Activated CD4-positive, alpha-beta T cell treated with anti-CD3 and anti-CD28 coated beads, Interleukin-2, amount 50 U/mL, for 24 hours (primary cell): ENCODE data around the gene GAD1.
A peak's percentile ranks its signal among the peaks of the same experiment; 100 is the strongest.

Experiments used
- DNase-seq, 2 donors: peaks; one replicate each; pipeline ENCODE4 v3.0.0-alpha.2; 2020; ENCODE audit warnings: low read depth in 1 of 2, low spot score in 1 of 2

The GAD1 gene

GRCh38 chr2:170840717-170841210 is 24.1 kb downstream of the GAD1 start:
- DNase-seq, result no peak

GRCh38 chr2:170842785-170843184 is 26.1 kb downstream of the GAD1 start:
- no peak for DNase-seq

GRCh38 chr2:170843656-170844055 is 27.0 kb downstream of the GAD1 start:
- no peak for DNase-seq

DNA sequence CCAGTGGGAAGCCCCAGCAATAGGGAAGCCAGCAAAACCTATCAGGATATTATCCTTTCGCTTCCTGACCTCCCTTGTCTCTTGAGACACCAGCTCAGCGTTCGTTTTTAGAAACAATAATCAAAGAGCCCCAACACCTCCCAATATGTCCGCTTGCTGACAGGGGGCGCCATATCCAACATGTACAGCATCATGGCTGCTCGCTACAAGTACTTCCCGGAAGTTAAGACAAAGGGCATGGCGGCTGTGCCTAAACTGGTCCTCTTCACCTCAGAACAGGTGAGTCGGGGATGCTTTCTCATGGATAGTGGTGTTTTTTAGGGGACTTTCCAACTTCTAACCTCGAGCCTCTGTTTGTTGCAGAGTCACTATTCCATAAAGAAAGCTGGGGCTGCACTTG is 28.7 kb downstream of the GAD1 start:
- DNase-seq, result no peak

- DNase-seq, result no peak
Measured at GRCh38 chr2:170846314-170846713, 29.6 kb downstream of the GAD1 start.

GRCh38 chr2:170847716-170848115 is 31.0 kb downstream of the GAD1 start:
- no peak for DNase-seq

GRCh38 chr2:170848587-170848986 is 31.9 kb downstream of the GAD1 start:
- DNase-seq, result no peak

DNA sequence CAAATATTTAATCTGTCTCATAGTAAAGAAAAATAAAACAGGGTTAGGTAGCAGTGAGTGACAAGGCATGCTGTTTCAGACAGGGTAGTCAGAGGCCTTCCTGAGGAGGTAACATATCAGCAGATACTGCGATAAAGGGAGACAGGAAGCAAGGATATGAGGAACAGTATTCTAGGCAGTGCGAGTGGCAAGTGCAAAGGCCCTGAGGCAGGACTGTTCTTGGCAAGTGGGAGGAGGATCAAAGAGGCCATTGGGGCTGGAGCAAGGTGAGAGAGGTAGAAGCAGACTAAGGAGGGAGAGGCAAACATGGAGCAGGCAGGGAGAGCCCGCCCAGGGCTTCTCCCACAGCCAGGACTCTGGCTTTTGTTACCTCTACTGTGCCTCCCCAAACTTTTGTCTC is 33.6 kb downstream of the GAD1 start:
- no peak for DNase-seq

DNA sequence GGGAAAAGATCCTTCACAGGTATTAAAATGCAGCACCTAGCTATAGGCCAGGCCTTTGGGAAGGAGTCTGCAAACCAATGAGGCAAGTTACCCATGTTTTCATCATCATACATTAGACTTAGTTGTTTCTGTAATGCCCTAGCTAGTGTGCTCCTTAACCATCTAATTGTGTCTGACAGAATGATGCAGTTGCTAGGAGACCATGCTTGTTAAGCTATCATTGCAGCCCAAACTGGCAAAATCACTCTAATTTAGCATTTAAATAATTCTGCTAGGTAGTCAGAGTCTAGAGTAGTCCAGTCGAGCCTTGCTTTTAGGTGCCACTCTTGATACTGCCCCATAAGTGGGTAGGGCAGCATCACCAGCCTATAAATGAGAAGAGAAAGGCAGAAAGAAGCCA is 34.9 kb downstream of the GAD1 start:
- DNase-seq, result no peak

GRCh38 chr2:170856066-170856465 is 39.4 kb downstream of the GAD1 start:
- no peak for DNase-seq

DNA sequence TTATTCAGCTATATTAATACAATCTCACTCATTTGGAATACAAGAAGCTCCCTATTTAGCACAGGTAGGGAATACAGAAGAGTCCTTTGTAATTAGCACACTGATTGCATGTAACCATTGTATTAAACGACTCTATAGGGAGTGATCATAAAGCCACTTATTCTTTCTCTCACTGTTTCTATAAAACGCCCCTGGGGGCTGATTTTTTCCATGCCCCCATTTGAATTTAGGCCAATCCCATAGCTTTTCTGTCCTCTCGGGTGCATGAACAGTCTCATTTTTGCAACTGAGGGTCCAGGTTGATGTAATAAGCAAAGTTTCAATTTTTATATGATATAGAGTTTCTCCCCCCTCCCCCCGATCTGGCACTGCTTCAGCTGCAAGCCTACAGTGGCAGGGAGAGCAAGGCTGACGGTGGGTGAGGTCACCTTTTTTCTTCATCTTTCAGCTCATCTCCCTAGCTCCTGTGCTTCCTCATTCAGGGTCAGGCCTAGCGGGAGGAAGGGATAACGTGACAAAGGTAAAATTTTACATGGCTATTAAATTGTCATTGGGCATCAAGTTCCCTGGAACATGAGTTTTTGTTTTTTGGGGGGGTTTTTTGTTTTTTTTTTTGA is 45.7 kb downstream of the GAD1 start:
- DNase-seq, result no peak

- DNase-seq, result no peak
Measured at GRCh38 chr2:170863087-170863486, 46.4 kb downstream of the GAD1 start.

- no peak for DNase-seq
Measured at GRCh38 chr2:170869036-170869435, 52.3 kb downstream of the GAD1 start.

DNA sequence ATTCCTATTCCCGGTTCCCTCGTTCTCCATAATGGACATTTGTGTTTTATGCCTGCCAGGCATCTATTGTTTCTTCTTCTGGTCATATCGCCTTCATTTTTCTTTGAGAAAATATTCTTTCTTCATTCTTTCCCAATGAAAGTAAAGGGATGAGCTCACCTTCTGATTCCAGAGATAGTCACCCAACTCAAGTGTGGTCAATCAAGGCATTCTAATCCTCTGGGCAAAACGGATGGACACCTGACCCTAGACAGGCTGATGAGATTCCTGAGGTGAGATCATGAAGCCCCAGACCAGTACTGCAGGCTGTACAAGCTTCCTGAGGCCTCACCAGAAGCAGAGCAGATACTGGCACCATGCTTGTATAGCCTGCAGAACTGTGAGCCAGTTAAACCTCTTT is 52.8 kb downstream of the GAD1 start:
- no peak for DNase-seq

DNA sequence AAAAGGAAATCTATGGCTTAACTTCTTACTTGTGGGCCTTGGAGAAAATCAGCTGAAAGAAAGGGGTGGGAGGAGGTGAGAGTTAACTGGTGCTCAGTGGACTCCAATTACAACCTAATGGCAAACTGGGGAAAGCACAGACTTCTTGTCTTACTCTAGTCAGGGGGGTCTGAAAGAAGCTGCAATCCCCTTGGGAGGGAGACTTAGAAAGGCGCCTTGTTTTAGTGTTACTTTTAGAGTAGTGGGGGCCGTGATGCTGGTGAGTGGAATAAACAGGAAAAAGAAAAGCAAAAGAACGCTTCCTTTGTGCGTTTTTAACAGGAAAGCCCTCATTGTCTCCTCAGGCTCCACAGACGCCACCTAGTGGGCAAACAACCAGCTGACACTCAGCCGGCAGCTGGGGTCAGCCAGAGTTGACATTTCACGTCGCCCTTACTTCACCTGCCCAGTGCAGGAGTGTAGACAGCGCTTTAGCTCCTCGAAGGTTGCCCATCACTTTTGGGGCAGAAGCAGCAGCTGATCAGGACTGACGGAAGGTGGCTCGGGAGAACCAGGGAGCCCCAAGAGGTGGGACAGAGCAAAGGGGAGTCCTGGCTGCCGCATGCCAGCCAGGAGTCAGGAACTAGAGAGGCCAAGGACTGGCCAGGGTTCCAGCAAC is 56.5 kb downstream of the GAD1 start:
- peak; percentile 44 to 67 for DNase-seq

DNA sequence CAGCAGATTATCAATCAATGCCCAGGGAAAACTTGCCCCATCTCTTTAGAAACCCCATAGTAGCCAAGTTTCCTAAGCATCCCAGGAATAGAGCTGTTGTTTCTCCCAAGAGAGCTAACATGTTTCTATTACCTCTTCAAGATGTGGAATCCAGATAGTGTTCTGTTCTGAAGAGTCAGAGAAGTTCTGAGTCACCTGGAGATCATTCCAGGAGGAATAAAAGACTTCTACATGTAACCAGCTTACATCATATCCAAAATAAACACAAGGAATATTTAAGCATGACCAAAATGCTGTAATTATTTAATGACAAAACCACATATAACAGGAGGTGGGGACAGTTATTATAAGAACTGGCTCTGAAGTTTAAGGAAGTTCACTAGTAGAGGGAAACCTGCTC is 61.4 kb downstream of the GAD1 start:
- DNase-seq, result no peak

DNA sequence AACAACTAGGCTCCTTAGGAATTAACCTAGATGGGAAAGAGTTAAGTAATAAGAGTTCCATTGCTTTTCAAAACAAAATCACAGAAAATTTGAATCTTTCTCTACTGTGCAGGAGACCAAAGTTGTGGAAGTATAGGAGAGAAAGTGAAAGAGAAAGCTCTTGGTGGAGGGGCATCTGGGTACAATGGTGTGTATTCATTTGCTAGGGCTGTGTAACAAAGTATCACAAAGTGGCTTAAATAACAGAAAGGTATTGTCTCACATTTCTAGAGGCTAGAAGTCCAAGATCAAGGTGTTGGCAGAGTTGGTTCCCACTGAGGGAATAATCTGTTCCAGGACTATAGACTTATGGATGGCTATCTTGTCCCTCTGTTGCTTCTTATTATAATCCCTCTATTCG is 61.8 kb downstream of the GAD1 start:
- no peak for DNase-seq

- DNase-seq, result no peak
Measured at GRCh38 chr2:170881840-170882239, 65.2 kb downstream of the GAD1 start.

- no peak for DNase-seq
Measured at GRCh38 chr2:170882758-170883157, 66.1 kb downstream of the GAD1 start.

DNA sequence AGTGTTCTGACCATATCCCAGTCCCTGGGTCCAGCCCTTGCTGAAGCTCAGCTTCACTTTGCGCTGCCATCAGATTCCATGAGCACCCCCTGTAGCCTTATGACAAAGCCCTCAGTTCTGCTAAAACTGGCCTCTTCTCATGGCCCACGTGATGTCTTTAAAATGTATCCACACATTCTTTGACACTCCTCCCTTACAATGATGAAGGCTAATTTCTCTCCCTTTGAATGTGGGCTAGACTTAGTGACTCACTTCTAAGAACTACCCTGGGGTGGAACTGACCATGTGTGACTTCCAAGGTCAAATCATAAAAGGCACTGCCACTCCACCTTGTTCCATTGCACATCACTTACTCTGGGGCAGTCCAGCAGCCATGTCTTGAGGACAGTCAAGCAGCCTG is 67.0 kb downstream of the GAD1 start:
- DNase-seq, result no peak

DNA sequence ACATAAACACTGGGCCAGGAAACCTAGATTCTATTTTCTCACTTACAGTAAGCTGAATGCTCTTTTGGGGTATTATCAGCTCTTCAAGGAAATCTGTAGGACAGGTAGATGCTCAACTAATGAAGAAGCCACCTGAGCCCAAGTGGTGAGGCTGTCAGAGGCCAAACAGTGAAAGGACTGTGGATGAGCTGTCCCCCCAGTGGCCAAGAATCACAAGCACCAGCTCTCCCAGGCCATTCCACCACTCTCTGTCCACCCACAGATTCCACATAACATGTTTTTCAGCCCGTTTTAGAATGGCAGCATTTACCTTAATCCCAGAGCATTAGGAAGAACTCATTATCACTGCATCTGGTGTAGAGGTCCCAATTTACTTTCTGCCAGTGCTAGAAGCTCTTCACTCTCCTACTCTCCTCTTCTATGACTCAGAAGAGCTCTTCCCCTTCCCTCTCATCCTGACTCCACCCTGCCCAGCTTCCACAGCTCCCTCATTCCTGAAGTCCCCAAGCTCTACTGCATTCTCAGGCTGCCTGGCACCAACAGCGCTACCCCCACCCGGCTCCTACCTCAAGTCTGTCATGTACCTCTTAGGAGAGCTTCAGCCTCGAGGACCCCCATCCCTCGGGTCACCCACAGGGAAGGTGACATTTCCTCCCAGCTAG is 68.6 kb downstream of the GAD1 start:
- DNase-seq, result no peak

- no peak for DNase-seq
Measured at GRCh38 chr2:170886386-170886785, 69.7 kb downstream of the GAD1 start.

DNA sequence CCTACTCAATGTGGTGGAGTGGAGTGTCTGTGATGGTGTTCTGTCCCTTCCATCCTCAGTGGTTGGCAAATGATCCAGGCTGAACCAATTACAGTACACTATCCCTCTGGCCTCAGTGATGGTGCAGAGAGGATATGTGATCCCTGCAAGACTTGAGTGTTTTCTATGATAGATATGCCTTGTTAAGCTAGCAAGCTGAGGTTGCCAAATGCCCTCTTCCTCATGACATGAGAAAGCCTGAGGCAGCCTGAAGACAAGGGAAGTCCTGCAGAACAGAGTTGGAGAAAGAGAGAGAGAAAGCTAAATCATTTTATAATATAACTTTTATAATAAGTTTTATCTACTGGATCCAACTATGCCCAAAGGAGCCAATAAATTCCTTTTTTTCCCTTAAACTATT is 70.8 kb downstream of the GAD1 start:
- no peak for DNase-seq
